SU-DHL-6 (cell line): Measurements from ENCODE around the gene PLEKHJ1.

Experiments used
- CTCF ChIP-seq: fragments of 200-600 bp; sonication (generic); IDR thresholded peaks from one replicate; pipeline ENCODE4 v1.5.1; 2017; ENCODE audit warnings: antibody characterized with exemption, mild to moderate bottlenecking, low read length, moderate library complexity; ENCODE audit not compliant: insufficient read depth, poor library complexity, severe bottlenecking
- EZH2phosphoT487 ChIP-seq: fragments of 200-600 bp; sonication (generic), shearing (Covaris generic); conservative IDR thresholded peaks from 2 replicates; pipeline ENCODE4 v1.6.1; 2018; ENCODE audit warnings: mild to moderate bottlenecking, antibody characterized with exemption, low read length, moderate library complexity, mixed read lengths

GRCh38 chr19:2193807-2194206 lies 42.3 kb downstream of the PLEKHJ1 start:
- TF ChIP-seq EZH2phosphoT487 = no peak
- TF ChIP-seq CTCF = no peak
